Activated CD8-positive, alpha-beta T cell treated with anti-CD3 and anti-CD28 coated beads for 36 hours (primary cell): ENCODE data around the gene SUPT4H1. TPM values are rescaled to one million over a fixed set of nuclear protein-coding genes. Genes with fewer than 3 reads are reported as not detected.
A peak's percentile ranks its signal among the peaks of the same experiment; 100 is the strongest.

ENCODE experiments used
- ATAC-seq: fragments of 200-7000 bp; cut with Tn5 transposase; one replicate; pipeline ENCODE4 v1.10.0; 2021; ENCODE audit warnings: mild to moderate bottlenecking, moderate library complexity
- CTCF ChIA-PET: fragments of 350-600 bp; sonication (Branson Sonifier 250); formaldehyde crosslinking; loops from one replicate; lab custom pipeline; 2021; ENCODE audit warnings: antibody characterized with exemption; lab: Charles Lee
- POLR2A ChIA-PET: fragments of 350-600 bp; sonication (Branson Sonifier 250); formaldehyde crosslinking; loops from one replicate; lab custom pipeline; 2021; ENCODE audit warnings: antibody characterized with exemption; lab: Charles Lee
- DNase-seq: peaks from one replicate; pipeline ENCODE4 v3.0.0-alpha.2; 2020
- H3K27ac Mint-ChIP-seq: one replicate; pipeline ENCODE4 v1.8.0; 2021; ENCODE audit warnings: mild to moderate bottlenecking, mixed read lengths
- H3K27me3 Mint-ChIP-seq: one replicate; pipeline ENCODE4 v1.8.0; 2021; ENCODE audit warnings: mixed read lengths
- H3K36me3 Mint-ChIP-seq: one replicate; pipeline ENCODE4 v1.8.0; 2021; ENCODE audit warnings: low read depth, mixed read lengths
- H3K4me1 Mint-ChIP-seq: one replicate; pipeline ENCODE4 v1.8.0; 2021; ENCODE audit warnings: low read depth, mixed read lengths
- H3K4me3 Mint-ChIP-seq: one replicate; pipeline ENCODE4 v1.8.0; 2021; ENCODE audit warnings: mild to moderate bottlenecking, moderate library complexity, mixed read lengths
- H3K9me3 Mint-ChIP-seq: one replicate; pipeline ENCODE4 v1.8.0; 2021; ENCODE audit warnings: mixed read lengths
- CTCF ChIP-seq: fragments of 200-600 bp; IDR thresholded peaks from one replicate; pipeline ENCODE4 v1.8.0; 2022; ENCODE audit warnings: antibody characterized with exemption, mild to moderate bottlenecking
- intact Hi-C: fragments of 100-400 bp; cut with micrococcal nuclease; formaldehyde crosslinking; loops from one replicate; pipeline ENCODE4 v1.10.0; 2022
- total RNA-seq, 2 experiments: library from RNA; stranded (reverse); gene quantifications; one replicate each; pipeline ENCODE4 v1.2.3, GENCODE V29; 2021

The SUPT4H1 gene
- total RNA-seq, 2 experiments from 2014 or later = 104 to 110 TPM

GRCh38 chr17:58303971-58304749, 47.8 kb downstream of the SUPT4H1 start:
- H3K36me3 Mint-ChIP-seq = peaks cover 1% of the 10 kb centered on the region
- peak; percentile 89 for TF ChIP-seq CTCF
- intact Hi-C loops = loop anchor here (5.0 kb wide), 1 partner anchor 143 kb away; no protein-coding TSS in a partner anchor
- POLR2A ChIA-PET = interaction anchor here (0.8 to 1.9 kb wide), 6 partner anchors 11 to 328 kb away, joined by 3 to 8 read pairs (median 4); partner anchors contain the start of gene SUPT4H1
- no peaks in the 10 kb centered on the region for H3K27me3 Mint-ChIP-seq
- no peak overlapping the region for H3K4me3 Mint-ChIP-seq
- no peak overlapping the region for H3K27ac Mint-ChIP-seq
- CTCF ChIA-PET = interaction anchor here (0.5 to 4.7 kb wide), 48 partner anchors 9 to 367 kb away, joined by 3 to 45 read pairs (median 4); partner anchors contain the start of genes MPO, RNF43, SUPT4H1 and TSPOAP1
- no peaks in the 10 kb centered on the region for H3K9me3 Mint-ChIP-seq
- ATAC-seq (peak; percentile 99), DNase-seq (peak; percentile 66)
- peaks cover 2% of the 10 kb centered on the region for H3K4me1 Mint-ChIP-seq

GRCh38 chr17:58302919-58303585, 48.9 kb downstream of the SUPT4H1 start:
- H3K36me3 Mint-ChIP-seq = peaks cover under 1% of the 10 kb centered on the region
- ChIA-PET POLR2A (no interaction called here), CTCF (interaction anchor here (0.6 to 4.7 kb wide), 15 partner anchors 12 to 190 kb away, joined by 3 to 45 read pairs (median 7); no protein-coding TSS in a partner anchor)
- H3K27ac Mint-ChIP-seq = no peak overlapping the region
- H3K27me3 Mint-ChIP-seq = no peaks in the 10 kb centered on the region
- no peak overlapping the region for H3K4me3 Mint-ChIP-seq
- no peaks in the 10 kb centered on the region for H3K9me3 Mint-ChIP-seq
- TF ChIP-seq CTCF = no peak
- no peak for DNase-seq
- intact Hi-C loops = loop anchor here (5.0 kb wide), 1 partner anchor 144 kb away; no protein-coding TSS in a partner anchor
- ATAC-seq = no peak
- peaks cover 2% of the 10 kb centered on the region for H3K4me1 Mint-ChIP-seq

GRCh38 chr17:58302171-58302918, 49.7 kb downstream of the SUPT4H1 start:
- H3K36me3 Mint-ChIP-seq = no peaks in the 10 kb centered on the region
- ChIA-PET CTCF (interaction anchor here (0.6 to 4.7 kb wide), 5 partner anchors 13 to 131 kb away, joined by 3 to 45 read pairs (median 9); no protein-coding TSS in a partner anchor), POLR2A (interaction anchor here (0.6 kb wide), 1 partner anchor 42 kb away, joined by 3 read pairs; no protein-coding TSS in a partner anchor)
- H3K4me1 Mint-ChIP-seq = peaks cover 2% of the 10 kb centered on the region
- H3K4me3 Mint-ChIP-seq = no peak overlapping the region
- no peak for DNase-seq
- TF ChIP-seq CTCF = no peak
- no peak overlapping the region for H3K27ac Mint-ChIP-seq
- H3K27me3 Mint-ChIP-seq = no peaks in the 10 kb centered on the region
- intact Hi-C loops = loop anchor here (5.0 kb wide), 1 partner anchor 145 kb away; no protein-coding TSS in a partner anchor
- ATAC-seq = no peak
- no peaks in the 10 kb centered on the region for H3K9me3 Mint-ChIP-seq

GRCh38 chr17:58301504-58302150, 50.4 kb downstream of the SUPT4H1 start:
- Mint-ChIP-seq H3K36me3 (no peaks in the 10 kb centered on the region), H3K27ac (no peak overlapping the region), H3K4me3 (no peak overlapping the region), H3K9me3 (no peaks in the 10 kb centered on the region), H3K27me3 (no peaks in the 10 kb centered on the region), H3K4me1 (peaks cover 2% of the 10 kb centered on the region)
- ChIA-PET CTCF (interaction anchor here (1.2 to 4.7 kb wide), 4 partner anchors 14 to 52 kb away, joined by 3 to 45 read pairs (median 12); no protein-coding TSS in a partner anchor), POLR2A (interaction anchor here (0.6 kb wide), 1 partner anchor 42 kb away, joined by 3 read pairs; no protein-coding TSS in a partner anchor)
- DNase-seq = no peak
- intact Hi-C loops = loop anchor here (5.0 kb wide), 1 partner anchor 146 kb away; no protein-coding TSS in a partner anchor
- no peak for ATAC-seq
- no peak for TF ChIP-seq CTCF
